ENCODE results near the gene STYX. TPM values are rescaled to one million over a fixed set of nuclear protein-coding genes. Genes with fewer than 3 reads are reported as not detected.

STYX gene
- total and polyA plus RNA-seq, 2 of the 8 experiments (the other 6 are each of a cell fraction or from before 2014, with no cell fraction given) = 8.3 to 29.0 TPM

DNA sequence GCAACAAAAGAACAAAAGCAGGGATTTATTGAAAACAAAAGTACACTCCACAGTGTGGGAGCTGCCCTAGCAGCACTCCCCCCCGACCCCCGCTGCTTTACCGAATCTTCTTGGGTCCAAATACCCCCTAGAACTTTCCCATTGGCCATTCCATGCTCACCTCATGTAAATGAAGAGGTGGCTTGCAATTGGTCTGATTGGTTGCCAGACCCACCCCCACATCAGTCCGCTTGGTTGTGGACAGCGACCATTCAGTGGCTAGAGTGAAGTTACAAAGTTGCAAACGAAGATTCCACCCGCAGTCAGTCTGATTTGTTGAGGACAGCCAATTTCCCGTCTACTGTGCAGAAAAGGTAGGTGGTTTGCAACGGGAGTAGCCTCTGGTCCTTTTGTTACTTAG, 3.9 kb downstream of the STYX start (continued):
- no peak for TF ChIP-seq POU5F1 (IDR thresholded peaks at IDR 0.05; ENCODE audit: low read depth, low read length)
- TF ChIP-seq EP300 (IDR thresholded peaks at IDR 0.05; ENCODE audit: borderline replicate concordance in 1 of 2, low read depth in 2 of 2, low read length in 2 of 2) = no peak

Data from H1 (cell line).